Kidney tubule cell (primary cell): ENCODE data around the gene CDC42BPA.

Experiments used
- DNase-seq: peaks from one replicate; pipeline ENCODE4 v3.0.0-alpha.2; 2018; ENCODE audit warnings: low spot score

The CDC42BPA gene

GRCh38 chr1:226945106-226945857 lies 373.0 kb downstream of the CDC42BPA start:
- peak; percentile 63 for DNase-seq

GRCh38 chr1:226943927-226944326 lies 374.4 kb downstream of the CDC42BPA start:
- no peak for DNase-seq

- no peak for DNase-seq
These were observed 375.1 kb downstream of the CDC42BPA start for GRCh38 chr1:226943156-226943555.

GRCh38 chr1:226942392-226942791 lies 375.9 kb downstream of the CDC42BPA start:
- DNase-seq = no peak

GRCh38 chr1:226940806-226941067 lies 377.6 kb downstream of the CDC42BPA start:
- no peak for DNase-seq

GRCh38 chr1:226940029-226940805 lies 378.1 kb downstream of the CDC42BPA start, which contains the start of gene COQ8A:
TSS of gene COQ8A (plus strand) at chr1:226940294. CDS start at chr1:226961386, 21,092 bp downstream.
- DNase-seq = peak; percentile 100
